AG09319 (cell line): ENCODE data around the gene FLNB.
A peak's percentile ranks its signal among the peaks of the same experiment; 100 is the strongest.

Experiments
- DNase-seq: peaks from one replicate; pipeline ENCODE4 v3.0.0-alpha.2; 2010; ENCODE audit warnings: low read depth; ENCODE audit errors: extremely low read depth
- CTCF ChIP-seq: IDR thresholded peaks from 2 replicates; pipeline ENCODE4 v1.5.1; 2011; ENCODE audit warnings: low read depth, mild to moderate bottlenecking, inconsistent platforms, low read length, moderate library complexity

FLNB gene

GRCh38 chr3:58173029-58173668, 164.9 kb downstream of the FLNB start:
- DNase-seq = no peak
- no peak for TF ChIP-seq CTCF

GRCh38 chr3:58173669-58174398, 165.6 kb downstream of the FLNB start:
- DNase-seq = no peak
- peak; percentile 16 for TF ChIP-seq CTCF

GRCh38 chr3:58175187-58175436, 166.9 kb downstream of the FLNB start:
- DNase-seq = no peak
- TF ChIP-seq CTCF = no peak

- no peak for TF ChIP-seq CTCF
- DNase-seq = no peak
These were observed 167.4 kb downstream of the FLNB start for GRCh38 chr3:58175437-58176184.

GRCh38 chr3:58176185-58176530, 167.9 kb downstream of the FLNB start:
- no peak for TF ChIP-seq CTCF
- DNase-seq = no peak

- no peak for TF ChIP-seq CTCF
- no peak for DNase-seq
These were observed 168.7 kb downstream of the FLNB start for GRCh38 chr3:58176827-58177489.
